A549 (cell line): ENCODE measurements around the gene HOXB9. TPM values are rescaled to one million over a fixed set of nuclear protein-coding genes. Genes with fewer than 3 reads are reported as not detected.

Experiments
- ATAC-seq, 2 experiments: fragments of 200-7000 bp in 1 of 2; fragments of >200 bp in 1 of 2; cut with Nextera tagmentation in 1 of 2; cut with Tn5 transposase in 1 of 2; 3 replicates each; pipeline versions ENCODE4 v1.8.0 to v1.9.1; 2018 to 2020; ENCODE audit warnings: mild to moderate bottlenecking in 1 of 2, moderate library complexity in 1 of 2
- CTCF ChIA-PET: fragments of 300-600 bp; sonication (Branson Sonifier 250); formaldehyde crosslinking; extraction: SDS; loops from one replicate; lab custom pipeline; 2021; ENCODE audit warnings: antibody characterized with exemption, inconsistent platforms; lab: Yijun Ruan, JAX
- POLR2A ChIA-PET: fragments of 350-600 bp; formaldehyde crosslinking; extraction: SDS; loops from one replicate; lab custom pipeline; 2021; ENCODE audit warnings: antibody characterized with exemption, inconsistent platforms; lab: Yijun Ruan, JAX
- DNase-seq, 2 experiments: peaks; one replicate each; pipeline versions ENCODE4 v3.0.0 to v3.0.0-alpha.2; 2011 to 2016; ENCODE audit warnings: low read depth in 1 of 2, low spot score in 1 of 2
- FAIRE-seq: peaks from 2 replicates; lab custom pipeline; 2011; peaks lifted over from hg19 to GRCh38; lab: Jason Lieb, UNC
- H3K27ac ChIP-seq, 2 experiments: fragments of >200 bp; sonication (Bioruptor Twin); formaldehyde crosslinking; 3 replicates each; pipeline ENCODE4 v1.5.1; 2016 to 2017
- H3K4me1 ChIP-seq: fragments of >200 bp; sonication (Bioruptor Twin); formaldehyde crosslinking; 3 replicates; pipeline ENCODE4 v1.6.1; 2016
- H3K4me2 ChIP-seq: fragments of >200 bp; sonication (Bioruptor Twin); formaldehyde crosslinking; 3 replicates; pipeline ENCODE4 v1.6.1; 2016
- H3K4me3 ChIP-seq: fragments of >200 bp; sonication (Bioruptor Twin); formaldehyde crosslinking; 3 replicates; pipeline ENCODE4 v1.5.1; 2016
- H3K9me3 ChIP-seq: fragments of >200 bp; sonication (Bioruptor Twin); formaldehyde crosslinking; 3 replicates; pipeline ENCODE4 v1.6.1; 2016
- ATOH8 ChIP-seq: fragments of 250-450 bp; sonication (Bioruptor Pico); IDR thresholded peaks from 2 replicates; pipeline ENCODE4 v1.5.0; 2020; ENCODE audit warnings: low read depth, mild to moderate bottlenecking, moderate library complexity
- BHLHE40 ChIP-seq: IDR thresholded peaks from 2 replicates; pipeline ENCODE4 v1.6.1; 2012; ENCODE audit warnings: low read depth, low read length, inconsistent platforms
- CBX2 ChIP-seq: fragments of 200-600 bp; sonication (generic); IDR thresholded peaks from 2 replicates; pipeline ENCODE4 v1.6.1; 2016; ENCODE audit warnings: low read depth, mild to moderate bottlenecking, borderline replicate concordance
- CHD4 ChIP-seq: fragments of 200-600 bp; sonication (generic); IDR thresholded peaks from 2 replicates; pipeline ENCODE4 v1.6.1; 2016; ENCODE audit warnings: antibody characterized with exemption, mild to moderate bottlenecking, borderline replicate concordance
- CTCF ChIP-seq: fragments of >200 bp; sonication (Bioruptor Twin); formaldehyde crosslinking; IDR thresholded peaks from 3 replicates; pipeline ENCODE4 v1.5.1; 2016
- EHMT2 ChIP-seq: fragments of 200-600 bp; sonication (generic); IDR thresholded peaks from 2 replicates; pipeline ENCODE4 v1.6.1; 2016; ENCODE audit warnings: antibody characterized with exemption, low read depth, mild to moderate bottlenecking, moderate library complexity
- ESRRA ChIP-seq: fragments of 150-350 bp; IDR thresholded peaks from 2 replicates; pipeline ENCODE4 v1.6.1; 2014; ENCODE audit warnings: mild to moderate bottlenecking, low read length, borderline replicate concordance
- FOSB ChIP-seq: fragments of 250-450 bp; sonication (Bioruptor Pico); IDR thresholded peaks from 2 replicates; pipeline ENCODE4 v1.5.0; 2020; ENCODE audit warnings: mild to moderate bottlenecking, moderate library complexity
- GATA3 ChIP-seq: IDR thresholded peaks from 2 replicates; pipeline ENCODE4 v1.6.1; 2012; ENCODE audit warnings: borderline replicate concordance
- HOXA7 ChIP-seq: fragments of 250-450 bp; sonication (Bioruptor Pico); IDR thresholded peaks from 2 replicates; pipeline ENCODE4 v1.5.0; 2020; ENCODE audit warnings: mild to moderate bottlenecking, moderate library complexity
- HOXB13 ChIP-seq: fragments of 250-450 bp; sonication (Bioruptor Pico); IDR thresholded peaks from 2 replicates; pipeline ENCODE4 v1.5.0; 2020; ENCODE audit warnings: low read depth, mild to moderate bottlenecking, moderate library complexity
- NFE2L2 ChIP-seq: fragments of 150-350 bp; conservative IDR thresholded peaks from 2 replicates; pipeline ENCODE4 v1.6.1; 2014; ENCODE audit warnings: low read length
- POLR2A ChIP-seq: IDR thresholded peaks from 2 replicates; pipeline ENCODE4 v1.6.1; 2012; ENCODE audit warnings: mild to moderate bottlenecking, low read length
- RAD21 ChIP-seq, 2 experiments: fragments of >200 bp in 1 of 2; sonication (Bioruptor Twin) in 1 of 2; formaldehyde crosslinking in 1 of 2; IDR thresholded peaks in 1 of 2; conservative IDR thresholded peaks in 1 of 2; 2 replicates in 1 of 2; 3 replicates in 1 of 2; pipeline ENCODE4 v1.6.1; 2012 to 2018; ENCODE audit warnings: inconsistent platforms in 1 of 2
- RARB ChIP-seq: fragments of 250-450 bp; sonication (Bioruptor Pico); IDR thresholded peaks from 2 replicates; pipeline ENCODE4 v1.8.0; 2021; ENCODE audit warnings: mild to moderate bottlenecking, moderate library complexity
- RCOR1 ChIP-seq: fragments of 150-350 bp; IDR thresholded peaks from 2 replicates; pipeline ENCODE4 v1.6.1; 2014; ENCODE audit warnings: antibody characterized with exemption, low read length, low read depth
- RFX5 ChIP-seq: fragments of 450-650 bp; IDR thresholded peaks from 2 replicates; pipeline ENCODE4 v1.7.1; 2014; ENCODE audit warnings: antibody characterized with exemption, mild to moderate bottlenecking, moderate library complexity
- SREBF2 ChIP-seq: fragments of 450-650 bp; IDR thresholded peaks from 2 replicates; pipeline ENCODE4 v1.6.1; 2014; ENCODE audit warnings: mild to moderate bottlenecking, moderate library complexity
- TFCP2L1 ChIP-seq: fragments of 250-450 bp; sonication (Bioruptor Pico); IDR thresholded peaks from 2 replicates; pipeline ENCODE4 v1.5.0; 2021; ENCODE audit warnings: mild to moderate bottlenecking
- ZC3H11A ChIP-seq: fragments of 450-650 bp; IDR thresholded peaks from 2 replicates; pipeline ENCODE4 v1.6.1; 2014; ENCODE audit warnings: antibody characterized with exemption, mild to moderate bottlenecking
- ZFP36 ChIP-seq: fragments of 450-650 bp; IDR thresholded peaks from 2 replicates; pipeline ENCODE4 v1.6.1; 2014; ENCODE audit warnings: borderline replicate concordance; ENCODE audit not compliant: partially characterized antibody
- WGBS: methylation state at CpG from one replicate; pipeline ENCODE4 v1.1.6; 2017; ENCODE audit errors: missing lambda C conversion rate; 5-methylcytosine and 5-hydroxymethylcytosine counted together
- polyA plus RNA-seq, 4 experiments: library from polyadenylated mRNA; depleted of rRNA in 3 of 4; stranded (reverse); fragments of >200 nt; fragmentation: RNase III in 1 of 4; extraction: RNeasy Plus Mini Kit Qiagen cat#74134 plus additional on column Dnase treatment in 1 of 4; gene quantifications; 2 replicates in 3 of 4; 3 replicates in 1 of 4; pipeline ENCODE4 v1.2.3, GENCODE V29; 2011 to 2017
- TF ChIP-seq, protein P1 (sequence below): fragments of >200 bp; sonication (Bioruptor Twin); formaldehyde crosslinking; IDR thresholded peaks from 2 replicates; pipeline ENCODE4 v1.6.1; 2016
- TF ChIP-seq, protein P2 (sequence below): fragments of 150-350 bp; IDR thresholded peaks from 2 replicates; pipeline ENCODE4 v1.6.1; 2014; ENCODE audit warnings: low read depth, mild to moderate bottlenecking, low read length

The HOXB9 gene
- polyA plus RNA-seq, 2 of the 4 experiments (the other 2 are of a cell fraction) = 5.6 to 24.6 TPM

GRCh38 chr17:48589060-48589830 lies 36.9 kb downstream of the HOXB9 start:
- peaks cover 24% of the 10 kb centered on the region for H3K4me1 ChIP-seq
- DNase-seq = no peak
- CTCF ChIA-PET = interaction anchor here (0.7 to 5.9 kb wide), 12 partner anchors 100 to 435 kb away, joined by 3 to 64 read pairs (median 6); no protein-coding TSS in a partner anchor
- ATAC-seq = no peak
- no peak for FAIRE-seq
- TF ChIP-seq ZFP36 = no peak
- no peak for TF ChIP-seq EHMT2
- 0 out of 2 replicates have a peak, but pooled peaks have one; percentile 25 for TF ChIP-seq TFCP2L1 (CRISPR knock-in tag)
- TF ChIP-seq POLR2A = no peak
- no peak for TF ChIP-seq ATOH8 (CRISPR knock-in tag)
- TF ChIP-seq CHD4 = no peak
- TF ChIP-seq, all 56 proteins: peak for 1
- no peak overlapping the region for H3K4me2 ChIP-seq
- POLR2A ChIA-PET = interaction anchor here (0.6 kb wide), 1 partner anchor 15 kb away, joined by 6 read pairs; no protein-coding TSS in a partner anchor
- H3K9me3 ChIP-seq = no peaks in the 10 kb centered on the region
- H3K4me3 ChIP-seq = no peak overlapping the region
- H3K27ac ChIP-seq = no peak overlapping the region
- WGBS = 92% methylated on average over 10 of the region's 10 CpGs

DNA sequence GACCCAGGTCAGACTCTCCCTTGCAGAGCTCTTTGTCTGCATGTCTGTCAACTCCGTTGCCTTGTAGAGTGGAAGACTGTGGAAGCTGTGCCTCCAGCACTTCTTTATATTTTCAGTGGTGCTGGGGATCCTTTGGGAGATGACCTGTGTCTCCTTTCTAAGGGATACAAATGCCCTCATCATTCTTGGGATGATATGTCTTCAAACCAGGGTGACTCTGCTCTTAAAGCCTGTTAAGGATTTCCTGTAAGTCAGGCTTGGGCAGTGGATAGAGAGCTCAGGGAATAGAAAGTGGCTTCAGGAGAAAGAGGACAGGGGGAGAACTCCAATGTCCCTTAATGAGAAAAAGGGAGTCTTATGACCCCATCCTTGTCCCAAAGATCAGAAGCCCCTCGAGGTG lies 37.6 kb downstream of the HOXB9 start:
- DNase-seq (no peak), ATAC-seq (no peak), FAIRE-seq (no peak)
- TF ChIP-seq CTCF = no peak
- TF ChIP-seq, protein P1, sequence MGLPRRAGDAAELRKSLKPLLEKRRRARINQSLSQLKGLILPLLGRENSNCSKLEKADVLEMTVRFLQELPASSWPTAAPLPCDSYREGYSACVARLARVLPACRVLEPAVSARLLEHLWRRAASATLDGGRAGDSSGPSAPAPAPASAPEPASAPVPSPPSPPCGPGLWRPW = no peak
- no peak for TF ChIP-seq HOXB13
- TF ChIP-seq, protein P2, sequence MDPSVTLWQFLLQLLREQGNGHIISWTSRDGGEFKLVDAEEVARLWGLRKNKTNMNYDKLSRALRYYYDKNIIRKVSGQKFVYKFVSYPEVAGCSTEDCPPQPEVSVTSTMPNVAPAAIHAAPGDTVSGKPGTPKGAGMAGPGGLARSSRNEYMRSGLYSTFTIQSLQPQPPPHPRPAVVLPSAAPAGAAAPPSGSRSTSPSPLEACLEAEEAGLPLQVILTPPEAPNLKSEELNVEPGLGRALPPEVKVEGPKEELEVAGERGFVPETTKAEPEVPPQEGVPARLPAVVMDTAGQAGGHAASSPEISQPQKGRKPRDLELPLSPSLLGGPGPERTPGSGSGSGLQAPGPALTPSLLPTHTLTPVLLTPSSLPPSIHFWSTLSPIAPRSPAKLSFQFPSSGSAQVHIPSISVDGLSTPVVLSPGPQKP = no peak
- no peak for TF ChIP-seq RARB (CRISPR knock-in tag)
- TF ChIP-seq ZC3H11A = no peak
- TF ChIP-seq ESRRA = no peak
- no peak for TF ChIP-seq FOSB (CRISPR knock-in tag)
- no peak for TF ChIP-seq BHLHE40
- no peak for TF ChIP-seq ZFP36
- no peak for TF ChIP-seq RCOR1
- no peak for TF ChIP-seq HOXA7
- TF ChIP-seq NFE2L2 = no peak
- no peak for TF ChIP-seq CBX2
- no peak for TF ChIP-seq GATA3
- TF ChIP-seq SREBF2 = no peak
- TF ChIP-seq RFX5 = no peak
- no peak for TF ChIP-seq RAD21 (conservative IDR thresholded peaks at IDR 0.05 in 1 of 2, IDR thresholded peaks at IDR 0.05 in 1 of 2)
- TF ChIP-seq CHD4 = no peak
- no peak overlapping the region for H3K4me2 ChIP-seq
- H3K4me1 ChIP-seq = peaks cover 21% of the 10 kb centered on the region
- POLR2A ChIA-PET = interaction anchor here (1.2 kb wide), 1 partner anchor 16 kb away, joined by 3 read pairs; no protein-coding TSS in a partner anchor
- no peaks in the 10 kb centered on the region for H3K9me3 ChIP-seq
- no peak overlapping the region for H3K4me3 ChIP-seq
- CTCF ChIA-PET = interaction anchor here (0.7 to 3.5 kb wide), 17 partner anchors 25 to 434 kb away, joined by 3 to 19 read pairs (median 4); no protein-coding TSS in a partner anchor
- no peak overlapping the region for H3K27ac ChIP-seq
- whole genome bisulfite sequencing = 61% methylated on average over 2 of the region's 2 CpGs
